Measurements from ENCODE around the gene OR1K1.

Gene OR1K1

GRCh38 chr9:122844137-122844536, 44.2 kb downstream of the OR1K1 start:
- Histone ChIP-seq H3K4me2 (ENCODE audit: low read length) (no peak overlapping the region), H2AFZ (no peak overlapping the region), H3K27me3 (ENCODE audit: control insufficient read depth, insufficient read depth, low read length) (no peaks in the 10 kb centered on the region), H3K79me2 (no peaks in the 10 kb centered on the region), H3K9me3 (ENCODE audit: control insufficient read depth, low read length) (no peaks in the 10 kb centered on the region), H3K27ac (no peak overlapping the region), H3K9ac (no peak overlapping the region), H3K36me3 (ENCODE audit: control insufficient read depth, insufficient read depth, low read length) (no peaks in the 10 kb centered on the region), H3K4me1 (no peaks in the 10 kb centered on the region), H3K4me3 (ENCODE audit: low read depth, low read length) (no peak overlapping the region)
- no peak for TF ChIP-seq CTCF (IDR thresholded peaks at IDR 0.05)

GRCh38 chr9:122845116-122845515, 45.2 kb downstream of the OR1K1 start:
- no peak overlapping the region for H3K4me2 ChIP-seq (ENCODE audit: low read length)
- H3K4me3 ChIP-seq (ENCODE audit: low read depth, low read length) = no peak overlapping the region
- no peak overlapping the region for H3K27ac ChIP-seq
- TF ChIP-seq CTCF (IDR thresholded peaks at IDR 0.05) = no peak
- H3K36me3 ChIP-seq (ENCODE audit: control insufficient read depth, insufficient read depth, low read length) = no peaks in the 10 kb centered on the region
- H2AFZ ChIP-seq = no peak overlapping the region
- H3K9me3 ChIP-seq (ENCODE audit: control insufficient read depth, low read length) = no peaks in the 10 kb centered on the region
- no peaks in the 10 kb centered on the region for H3K27me3 ChIP-seq (ENCODE audit: control insufficient read depth, insufficient read depth, low read length)
- no peak overlapping the region for H3K9ac ChIP-seq
- H3K79me2 ChIP-seq = no peaks in the 10 kb centered on the region
- H3K4me1 ChIP-seq = no peaks in the 10 kb centered on the region

- Histone ChIP-seq H3K4me3 (ENCODE audit: low read depth, low read length) (no peak overlapping the region), H3K79me2 (no peaks in the 10 kb centered on the region), H3K36me3 (ENCODE audit: control insufficient read depth, insufficient read depth, low read length) (no peaks in the 10 kb centered on the region), H2AFZ (no peak overlapping the region), H3K4me1 (no peaks in the 10 kb centered on the region), H3K9ac (no peak overlapping the region), H3K27ac (no peak overlapping the region), H3K27me3 (ENCODE audit: control insufficient read depth, insufficient read depth, low read length) (no peaks in the 10 kb centered on the region), H3K4me2 (ENCODE audit: low read length) (no peak overlapping the region), H3K9me3 (ENCODE audit: control insufficient read depth, low read length) (no peaks in the 10 kb centered on the region)
- no peak for TF ChIP-seq CTCF (IDR thresholded peaks at IDR 0.05)
These were observed 46.5 kb downstream of the OR1K1 start for GRCh38 chr9:122846371-122846940.

GRCh38 chr9:122848256-122848943, 48.5 kb downstream of the OR1K1 start:
- no peak for TF ChIP-seq CTCF (IDR thresholded peaks at IDR 0.05)
- Histone ChIP-seq H3K36me3 (ENCODE audit: control insufficient read depth, insufficient read depth, low read length) (no peaks in the 10 kb centered on the region), H3K4me1 (no peaks in the 10 kb centered on the region), H3K27ac (no peak overlapping the region), H3K27me3 (ENCODE audit: control insufficient read depth, insufficient read depth, low read length) (no peaks in the 10 kb centered on the region), H3K9me3 (ENCODE audit: control insufficient read depth, low read length) (no peaks in the 10 kb centered on the region), H3K4me2 (ENCODE audit: low read length) (no peak overlapping the region), H2AFZ (no peak overlapping the region), H3K9ac (no peak overlapping the region), H3K4me3 (ENCODE audit: low read depth, low read length) (no peak overlapping the region), H3K79me2 (no peaks in the 10 kb centered on the region)

Measured in parathyroid adenoma (tissue), 2 donors.